Smooth muscle cell of the brain vasculature (primary cell): ENCODE measurements around the gene MST1R.
A peak's percentile ranks its signal among the peaks of the same experiment; 100 is the strongest.

Source experiments
- DNase-seq: peaks from one replicate; pipeline ENCODE4 v3.0.0-alpha.2; 2012; ENCODE audit warnings: low read depth, low spot score

The MST1R gene

GRCh38 chr3:49840388-49840787 lies 63.3 kb downstream of the MST1R start:
- DNase-seq, result no peak

- DNase-seq, result peak; percentile 72
These were observed 64.4 kb downstream of the MST1R start for GRCh38 chr3:49839193-49839809.
